H1 (cell line): ENCODE data around the gene ADAM22. TPM values are rescaled to one million over a fixed set of nuclear protein-coding genes. Genes with fewer than 3 reads are reported as not detected.

Experiments
- CTCF ChIA-PET: fragments of 300-600 bp; sonication (Branson Sonifier 250); formaldehyde crosslinking; loops from one replicate; lab custom pipeline; 2021; ENCODE audit not compliant: partially characterized antibody; lab: Charles Lee
- POLR2A ChIA-PET: fragments of 300-600 bp; sonication (Branson Sonifier 250); formaldehyde crosslinking; loops from one replicate; lab custom pipeline; 2021; ENCODE audit warnings: inconsistent platforms; ENCODE audit not compliant: partially characterized antibody; lab: Charles Lee
- DNase-seq, 2 experiments: peaks; one replicate each; pipeline versions ENCODE4 v3.0.0 to v3.0.0-alpha.2; 2010 to 2022; ENCODE audit warnings: low spot score in 2 of 2, low read depth in 1 of 2, mixed read lengths in 1 of 2
- FAIRE-seq: peaks from 2 replicates; lab custom pipeline; 2011; peaks lifted over from hg19 to GRCh38; lab: Jason Lieb, UNC
- H2AFZ ChIP-seq: 2 replicates; pipeline ENCODE4 v1.8.1; 2012; ENCODE audit warnings: low read length, inconsistent platforms
- H2AK5ac ChIP-seq: 2 replicates; pipeline ENCODE4 v1.6.1; 2013; ENCODE audit warnings: low read depth, low read length
- H2BK120ac ChIP-seq: replicated peaks from 2 replicates; pipeline ENCODE3; 2013; ENCODE audit warnings: low read depth, low read length, inconsistent platforms
- H2BK12ac ChIP-seq: 2 replicates; pipeline ENCODE4 v1.6.1; 2013; ENCODE audit warnings: low read depth, low read length
- H2BK15ac ChIP-seq: 2 replicates; pipeline ENCODE4 v1.6.1; 2013; ENCODE audit warnings: low read length
- H2BK20ac ChIP-seq: 2 replicates; pipeline ENCODE4 v1.6.1; 2013; ENCODE audit warnings: low read length
- H2BK5ac ChIP-seq: 2 replicates; pipeline ENCODE4 v1.6.1; 2013; ENCODE audit warnings: low read depth, low read length
- H3K14ac ChIP-seq: 2 replicates; pipeline ENCODE4 v1.6.1; 2013; ENCODE audit warnings: inconsistent platforms; ENCODE audit not compliant: insufficient read length
- H3K18ac ChIP-seq: 2 replicates; pipeline ENCODE4 v1.6.1; 2013; ENCODE audit warnings: low read length; ENCODE audit errors: extremely low read depth
- H3K23ac ChIP-seq: 2 replicates; pipeline ENCODE4 v1.6.1; 2013; ENCODE audit warnings: inconsistent platforms; ENCODE audit not compliant: insufficient read length
- H3K23me2 ChIP-seq: 2 replicates; pipeline ENCODE4 v1.6.1; 2013; ENCODE audit warnings: low read depth, low read length
- H3K27ac ChIP-seq: 2 replicates; pipeline ENCODE4 v1.6.1; 2011; ENCODE audit warnings: low read depth, low read length, inconsistent platforms
- H3K27me3 ChIP-seq, 4 experiments: replicated peaks in 1 of 4; 1 replicate in 1 of 4; 2 replicates in 3 of 4; pipeline versions ENCODE4 v1.6.1 to v1.8.1; 2011 to 2013; ENCODE audit warnings: low read length in 3 of 4, mild to moderate bottlenecking in 3 of 4, inconsistent platforms in 2 of 4, mixed read lengths in 2 of 4, moderate library complexity in 1 of 4; ENCODE audit not compliant: control insufficient read depth in 3 of 4, insufficient read depth in 3 of 4; ENCODE audit errors: extremely low read depth in 1 of 4
- H3K36me3 ChIP-seq, 4 experiments: 2 replicates each; pipeline versions ENCODE4 v1.6.1 to v1.8.1; 2011 to 2013; ENCODE audit warnings: mild to moderate bottlenecking in 4 of 4, low read length in 3 of 4, moderate library complexity in 2 of 4, control low read depth in 1 of 4, inconsistent platforms in 1 of 4; ENCODE audit not compliant: insufficient read depth in 4 of 4, control insufficient read depth in 2 of 4
- H3K4ac ChIP-seq: replicated peaks from 2 replicates; pipeline ENCODE3; 2013; ENCODE audit warnings: low read length, low read depth, mixed read lengths, inconsistent platforms; ENCODE audit not compliant: insufficient read length
- H3K4me1 ChIP-seq, 4 experiments: replicated peaks in 1 of 4; 1 replicate in 1 of 4; 2 replicates in 3 of 4; pipeline versions ENCODE4 v1.6.1 to v1.8.1; 2011 to 2013; ENCODE audit warnings: low read length in 3 of 4, inconsistent platforms in 2 of 4, mixed read lengths in 1 of 4; ENCODE audit not compliant: insufficient read depth in 4 of 4, control insufficient read depth in 3 of 4
- H3K4me2 ChIP-seq, 2 experiments: 2 replicates each; pipeline versions ENCODE4 v1.6.1 to v1.8.1; 2011 to 2013; ENCODE audit warnings: low read depth in 2 of 2, low read length in 2 of 2, control low read depth in 1 of 2, inconsistent platforms in 1 of 2, mild to moderate bottlenecking in 1 of 2; ENCODE audit not compliant: insufficient read depth in 1 of 2
- H3K4me3 ChIP-seq, 4 experiments: fragments of 200-600, 300-600 bp in 1 of 4; sonication (generic), shearing (Covaris generic), sonication (Bioruptor Twin) in 1 of 4; 2 replicates each; pipeline versions ENCODE4 v1.5.1 to v1.8.1; 2011 to 2016; ENCODE audit warnings: low read length in 4 of 4, low read depth in 3 of 4, control low read depth in 2 of 4, inconsistent platforms in 2 of 4, mild to moderate bottlenecking in 2 of 4, mixed read lengths in 1 of 4, moderate library complexity in 1 of 4; ENCODE audit not compliant: insufficient read depth in 2 of 4; ENCODE audit errors: extremely low read depth in 1 of 4
- H3K56ac ChIP-seq: replicated peaks from 2 replicates; pipeline ENCODE3; 2013; ENCODE audit warnings: low read depth, mild to moderate bottlenecking, mixed read lengths, low read length, inconsistent platforms; ENCODE audit not compliant: insufficient read length
- H3K79me1 ChIP-seq: 2 replicates; pipeline ENCODE4 v1.6.1; 2013; ENCODE audit warnings: low read depth, low read length, control low read depth
- H3K79me2 ChIP-seq, 2 experiments: 2 replicates each; pipeline versions ENCODE4 v1.6.1 to v1.8.1; 2012 to 2013; ENCODE audit warnings: low read length in 2 of 2, mild to moderate bottlenecking in 2 of 2, inconsistent platforms in 1 of 2; ENCODE audit not compliant: insufficient read depth in 2 of 2, control insufficient read depth in 1 of 2
- H3K9ac ChIP-seq, 4 experiments: replicated peaks in 1 of 4; 1 replicate in 1 of 4; 2 replicates in 3 of 4; pipeline versions ENCODE4 v1.6.1 to v1.8.1; 2011 to 2013; ENCODE audit warnings: low read depth in 3 of 4, low read length in 3 of 4, control low read depth in 2 of 4, mild to moderate bottlenecking in 2 of 4, moderate library complexity in 2 of 4, inconsistent platforms in 1 of 4; ENCODE audit errors: extremely low read depth in 1 of 4
- H3K9me3 ChIP-seq, 2 experiments: 2 replicates each; pipeline versions ENCODE4 v1.6.1 to v1.8.1; 2012 to 2013; ENCODE audit warnings: mild to moderate bottlenecking in 2 of 2, moderate library complexity in 2 of 2, control low read depth in 1 of 2, inconsistent platforms in 1 of 2, low read depth in 1 of 2, low read length in 1 of 2, mixed read lengths in 1 of 2; ENCODE audit not compliant: insufficient read depth in 2 of 2
- H4K20me1 ChIP-seq, 2 experiments: replicated peaks in 1 of 2; 2 replicates each; pipeline versions ENCODE3 to v1.8.1; 2011 to 2013; ENCODE audit warnings: inconsistent platforms in 2 of 2, low read length in 2 of 2, mild to moderate bottlenecking in 1 of 2; ENCODE audit not compliant: insufficient read depth in 2 of 2, control insufficient read depth in 1 of 2
- H4K5ac ChIP-seq: 2 replicates; pipeline ENCODE4 v1.6.1; 2013; ENCODE audit warnings: low read length, low read depth, mixed read lengths, inconsistent platforms; ENCODE audit not compliant: insufficient read length
- H4K8ac ChIP-seq: 2 replicates; pipeline ENCODE4 v1.8.0; 2013; ENCODE audit warnings: mild to moderate bottlenecking, moderate library complexity, low read length, inconsistent platforms; ENCODE audit not compliant: insufficient read depth; ENCODE audit errors: extremely low read depth
- H4K91ac ChIP-seq: replicated peaks from 2 replicates; pipeline ENCODE3; 2013; ENCODE audit warnings: low read length, mixed read lengths, inconsistent platforms; ENCODE audit not compliant: insufficient read length
- CBX8 ChIP-seq: fragments of 300-800, 300-1000 bp; sonication (generic); IDR thresholded peaks from 2 replicates; pipeline ENCODE4 v1.7.1; 2016; ENCODE audit warnings: low read depth, low read length, borderline replicate concordance
- FOSL1 ChIP-seq: IDR thresholded peaks from 2 replicates; pipeline ENCODE4 v1.6.1; 2011; ENCODE audit warnings: mild to moderate bottlenecking, low read depth, low read length, moderate library complexity; ENCODE audit not compliant: insufficient read depth
- JUND ChIP-seq: IDR thresholded peaks from 2 replicates; pipeline ENCODE4 v1.6.1; 2011; ENCODE audit warnings: mild to moderate bottlenecking, improper control_type of control experiment, low read length
- KDM4A ChIP-seq: IDR thresholded peaks from one replicate; pipeline ENCODE4 v1.7.1; 2012; ENCODE audit warnings: low read depth, mild to moderate bottlenecking, moderate library complexity, low read length, inconsistent platforms; ENCODE audit not compliant: severe bottlenecking
- KDM5A ChIP-seq: fragments of 200-600 bp; IDR thresholded peaks from 2 replicates; pipeline ENCODE4 v1.7.1; 2012; ENCODE audit warnings: mild to moderate bottlenecking, low read length, inconsistent platforms, mixed read lengths
- NRF1 ChIP-seq: IDR thresholded peaks from 2 replicates; pipeline ENCODE4 v1.6.1; 2011; ENCODE audit warnings: mild to moderate bottlenecking, low read depth, low read length, improper control_type of control experiment
- SP1 ChIP-seq: IDR thresholded peaks from 2 replicates; pipeline ENCODE4 v1.6.1; 2011; ENCODE audit warnings: low read depth, low read length
- SRF ChIP-seq: IDR thresholded peaks from 2 replicates; pipeline ENCODE4 v1.6.1; 2011; ENCODE audit warnings: mild to moderate bottlenecking, low read depth, low read length, moderate library complexity
- TBP ChIP-seq: IDR thresholded peaks from 2 replicates; pipeline ENCODE4 v1.6.1; 2011; ENCODE audit warnings: low read depth, low read length, improper control_type of control experiment
- USF2 ChIP-seq: IDR thresholded peaks from 2 replicates; pipeline ENCODE4 v1.6.1; 2011; ENCODE audit warnings: low read length, improper control_type of control experiment
- polyA plus RNA-seq, 7 experiments: library from polyadenylated mRNA; depleted of rRNA in 3 of 7; stranded (reverse) in 5 of 7; unstranded in 2 of 7; fragments of >200 nt in 5 of 7; fragments of 200-250 nt in 2 of 7; gene quantifications; 1 replicate in 5 of 7; 2 replicates in 1 of 7; 4 replicates in 1 of 7; pipeline versions ENCODE4 v1.2.1 to v1.2.3, GENCODE V29; 2011 to 2013; ENCODE audit warnings: missing spikeins in 2 of 7, mixed read lengths in 2 of 7
- total RNA-seq: library from RNA; stranded (reverse); fragmentation: NEBNext Ultra II Directional; extraction: Animal tissue kit (Norgen Biotek cat#: 25700); gene quantifications from 2 replicates; pipeline ENCODE4 v1.2.1, GENCODE V29; 2021

ADAM22 gene
- total and polyA plus RNA-seq, 2 of the 8 experiments (the other 6 are each of a cell fraction or from before 2014, with no cell fraction given): 4.6 to 21.4 TPM

GRCh38 chr7:88115258-88115796 is 181.3 kb downstream of the ADAM22 start:
- no peaks in the 10 kb centered on the region for H4K20me1 ChIP-seq
- no peak overlapping the region for H3K56ac ChIP-seq
- no peak overlapping the region for H3K27ac ChIP-seq
- no peak overlapping the region for H4K91ac ChIP-seq
- no peak overlapping the region for H3K4me3 ChIP-seq
- H3K9me3 ChIP-seq: no peaks in the 10 kb centered on the region
- no peak overlapping the region for H2AK5ac ChIP-seq
- POLR2A ChIA-PET: no interaction called here
- H3K36me3 ChIP-seq: no peaks in the 10 kb centered on the region
- no peaks in the 10 kb centered on the region for H3K27me3 ChIP-seq
- CTCF ChIA-PET: interaction anchor here (0.7 to 0.8 kb wide), 2 partner anchors 54 to 375 kb away, joined by 3 to 5 read pairs; no protein-coding TSS in a partner anchor
- H2BK15ac ChIP-seq: no peak overlapping the region
- H2BK120ac ChIP-seq: no peak overlapping the region
- H3K79me1 ChIP-seq: no peaks in the 10 kb centered on the region
- no peak overlapping the region for H3K23ac ChIP-seq
- H3K4me1 ChIP-seq: no peaks in the 10 kb centered on the region
- no peaks in the 10 kb centered on the region for H3K23me2 ChIP-seq
- FAIRE-seq: no peak
- no peak overlapping the region for H3K14ac ChIP-seq
- no peak overlapping the region for H3K9ac ChIP-seq
- H2BK20ac ChIP-seq: no peak overlapping the region
- no peak overlapping the region for H3K4me2 ChIP-seq
- no peak overlapping the region for H3K4ac ChIP-seq
- H2AFZ ChIP-seq: no peak overlapping the region
- no peak overlapping the region for H2BK12ac ChIP-seq
- no peak for DNase-seq
- no peak for TF ChIP-seq USF2
- TF ChIP-seq KDM4A: no peak
- no peak for TF ChIP-seq NRF1
- TF ChIP-seq TBP: no peak
- no peak for TF ChIP-seq KDM5A
- no peak for TF ChIP-seq CBX8
- no peak for TF ChIP-seq SRF
- no peak for TF ChIP-seq SP1
- TF ChIP-seq JUND: no peak
- no peak for TF ChIP-seq FOSL1
- H4K5ac ChIP-seq: no peak overlapping the region
- H2BK5ac ChIP-seq: no peak overlapping the region
- no peak overlapping the region for H4K8ac ChIP-seq
- H3K18ac ChIP-seq: no peak overlapping the region
- no peaks in the 10 kb centered on the region for H3K79me2 ChIP-seq
